ENCODE data around the gene SHISA9.

DNA sequence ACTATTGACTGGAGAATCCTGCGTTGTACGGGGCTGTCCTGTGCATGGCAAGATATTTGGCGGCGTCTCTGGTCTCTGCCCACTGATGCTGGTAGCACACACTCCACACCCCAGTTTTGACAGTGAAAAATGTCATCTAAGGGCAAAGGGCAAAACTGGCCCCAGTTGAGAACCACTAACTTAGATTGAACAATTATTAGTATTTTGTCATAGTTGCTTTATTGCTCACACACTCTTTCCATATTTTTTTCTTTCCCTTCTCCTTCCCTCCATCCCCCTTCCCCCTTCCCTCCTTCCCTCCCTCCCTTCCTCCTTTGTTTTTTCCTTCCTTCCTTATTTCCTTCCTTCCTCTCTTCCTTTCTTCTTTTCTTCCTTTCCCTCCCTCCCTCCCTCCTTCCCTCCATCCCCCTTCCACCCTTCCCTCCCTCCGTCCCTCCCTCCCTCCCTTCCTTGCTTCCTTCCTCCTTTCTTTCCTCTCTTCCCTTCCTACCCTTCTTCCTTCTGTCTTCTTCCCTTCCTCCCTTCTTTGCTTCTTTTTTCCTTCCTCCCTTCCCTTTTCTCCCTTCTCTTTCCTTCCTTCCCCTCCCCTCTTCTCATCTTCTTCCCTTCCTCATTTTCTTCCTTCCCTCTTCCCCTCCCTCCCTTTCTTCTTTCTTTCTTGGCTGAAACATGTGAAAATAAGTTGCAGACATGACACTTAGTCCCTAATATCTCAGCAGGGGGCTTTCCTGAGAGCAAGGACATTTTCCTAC, 5.5 kb downstream of the SHISA9 start:
- TF ChIP-seq CEBPB (IDR thresholded peaks at IDR 0.05) (no peak), KDM1A (IDR thresholded peaks at IDR 0.05; ENCODE audit: low read depth) (no peak), RNF2 (IDR thresholded peaks at IDR 0.05; ENCODE audit: borderline replicate concordance, low read depth) (no peak), SREBF2 (IDR thresholded peaks at IDR 0.05) (no peak), RFX5 (IDR thresholded peaks at IDR 0.05) (no peak), JUN (IDR thresholded peaks at IDR 0.05) (no peak), PHF8 (IDR thresholded peaks at IDR 0.05; ENCODE audit: borderline replicate concordance, low read depth) (no peak), POLR2A (IDR thresholded peaks at IDR 0.05; ENCODE audit: low read length) (no peak), CHD4 (IDR thresholded peaks at IDR 0.05; ENCODE audit: borderline replicate concordance) (no peak)
- TF ChIP-seq, protein P1, sequence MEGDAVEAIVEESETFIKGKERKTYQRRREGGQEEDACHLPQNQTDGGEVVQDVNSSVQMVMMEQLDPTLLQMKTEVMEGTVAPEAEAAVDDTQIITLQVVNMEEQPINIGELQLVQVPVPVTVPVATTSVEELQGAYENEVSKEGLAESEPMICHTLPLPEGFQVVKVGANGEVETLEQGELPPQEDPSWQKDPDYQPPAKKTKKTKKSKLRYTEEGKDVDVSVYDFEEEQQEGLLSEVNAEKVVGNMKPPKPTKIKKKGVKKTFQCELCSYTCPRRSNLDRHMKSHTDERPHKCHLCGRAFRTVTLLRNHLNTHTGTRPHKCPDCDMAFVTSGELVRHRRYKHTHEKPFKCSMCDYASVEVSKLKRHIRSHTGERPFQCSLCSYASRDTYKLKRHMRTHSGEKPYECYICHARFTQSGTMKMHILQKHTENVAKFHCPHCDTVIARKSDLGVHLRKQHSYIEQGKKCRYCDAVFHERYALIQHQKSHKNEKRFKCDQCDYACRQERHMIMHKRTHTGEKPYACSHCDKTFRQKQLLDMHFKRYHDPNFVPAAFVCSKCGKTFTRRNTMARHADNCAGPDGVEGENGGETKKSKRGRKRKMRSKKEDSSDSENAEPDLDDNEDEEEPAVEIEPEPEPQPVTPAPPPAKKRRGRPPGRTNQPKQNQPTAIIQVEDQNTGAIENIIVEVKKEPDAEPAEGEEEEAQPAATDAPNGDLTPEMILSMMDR (IDR thresholded peaks at IDR 0.05): no peak

Data from A549 (cell line).